ENCODE results near the gene TOMM7.
A peak's percentile ranks its signal among the peaks of the same experiment; 100 is the strongest.

The TOMM7 gene

DNA sequence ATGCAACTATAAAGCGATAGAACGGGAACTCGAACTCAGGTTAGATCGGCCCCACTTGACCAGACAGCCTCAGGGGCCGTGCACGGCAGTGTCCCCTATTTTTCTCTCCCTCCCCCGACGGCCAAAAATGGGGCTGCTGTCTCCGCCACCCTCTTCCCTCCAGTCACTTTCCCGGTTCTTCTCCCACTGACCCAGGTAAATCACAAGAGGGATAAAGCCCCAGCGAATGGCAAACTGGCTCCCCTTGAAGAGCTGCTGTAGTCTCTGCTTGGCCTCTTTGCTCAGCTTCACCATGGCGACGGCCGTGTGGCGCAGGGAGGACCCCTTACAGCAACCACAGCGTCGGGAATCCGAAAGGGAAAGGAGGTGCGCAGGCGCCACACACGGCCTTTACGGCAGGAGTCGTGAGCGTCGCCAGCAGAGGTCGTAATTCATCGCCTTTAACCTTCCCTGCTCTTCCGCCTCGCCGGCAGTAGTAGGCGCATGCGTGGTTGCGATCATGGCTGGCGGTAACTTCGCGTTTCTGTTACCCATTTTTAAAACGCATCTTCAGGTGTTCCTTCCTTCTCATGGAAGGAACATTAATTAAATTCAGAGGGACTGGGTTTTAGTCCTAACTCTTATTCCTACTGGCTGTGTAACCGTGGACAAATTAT, at the start of gene TOMM7:
TSS of gene TOMM7 (minus strand) at position 364 of the 656 bp plus-strand sequence. CDS start at position 294, 70 bp downstream.
- peaks cover 46% of the 10 kb centered on the region for H3K79me2 ChIP-seq (ENCODE audit: control insufficient read depth, insufficient read depth, low read length, unreplicated experiment)

DNA sequence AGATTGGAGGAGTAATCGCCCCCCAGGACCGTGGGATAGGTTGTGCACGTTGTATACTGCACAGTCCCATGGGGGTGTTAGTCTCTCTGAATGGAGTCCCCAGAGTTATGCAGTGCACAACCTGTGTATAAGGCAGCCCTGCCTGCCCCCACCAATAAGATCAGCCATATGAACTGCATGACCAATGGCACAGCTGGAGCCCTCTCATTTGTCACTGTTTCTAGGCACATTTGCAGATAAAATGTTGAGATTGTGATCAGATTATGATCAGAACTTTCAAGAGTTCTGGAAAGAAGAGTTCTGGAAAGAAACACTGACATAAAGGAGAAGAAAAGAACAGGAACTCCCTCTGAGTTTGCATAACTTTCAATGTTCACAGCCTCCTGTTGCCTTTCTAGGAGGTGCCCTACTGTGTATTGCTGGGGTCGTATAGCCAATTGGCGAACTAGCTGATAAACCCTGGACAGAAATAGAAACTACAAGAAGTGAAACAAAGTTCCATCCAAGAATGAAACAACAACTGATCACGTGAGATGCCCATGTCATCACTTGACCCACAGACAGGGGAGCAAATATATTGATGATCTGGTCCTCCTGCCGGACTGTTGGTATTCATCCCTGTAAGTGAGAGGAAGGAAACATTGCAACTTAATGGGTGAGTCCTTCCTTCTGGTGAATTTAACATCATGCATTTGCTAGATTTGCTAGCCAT, 49.6 kb upstream of the TOMM7 start:
- Histone ChIP-seq H3K4me1 (ENCODE audit: control insufficient read depth, insufficient read depth, low read length, unreplicated experiment) (peaks cover 5% of the 10 kb centered on the region), H3K36me3 (ENCODE audit: insufficient read depth, low read length) (no peaks in the 10 kb centered on the region), H2AFZ (ENCODE audit: low read length, unreplicated experiment) (no peak overlapping the region), H3K27me3 (ENCODE audit: insufficient read depth, low read length) (no peaks in the 10 kb centered on the region), H3K79me2 (ENCODE audit: control insufficient read depth, insufficient read depth, low read length, unreplicated experiment) (no peaks in the 10 kb centered on the region), H3K27ac (ENCODE audit: low read depth, low read length) (no peak overlapping the region), H3K4me3 (ENCODE audit: low read depth, low read length) (no peak overlapping the region)

More for the DNA sequence above, at the start of gene TOMM7:
- Histone ChIP-seq H3K4me3 (ENCODE audit: low read depth, low read length) (peak within 1 kb of the TSS; percentile 91), H3K36me3 (ENCODE audit: insufficient read depth, low read length) (no peaks in the 10 kb centered on the region), H3K27me3 (ENCODE audit: insufficient read depth, low read length) (no peaks in the 10 kb centered on the region), H3K4me1 (ENCODE audit: control insufficient read depth, insufficient read depth, low read length, unreplicated experiment) (peaks cover 10% of the 10 kb centered on the region), H3K27ac (ENCODE audit: low read depth, low read length) (peak within 1 kb of the TSS; percentile 58), H2AFZ (ENCODE audit: low read length, unreplicated experiment) (peak within 1 kb of the TSS; percentile 89)

DNA sequence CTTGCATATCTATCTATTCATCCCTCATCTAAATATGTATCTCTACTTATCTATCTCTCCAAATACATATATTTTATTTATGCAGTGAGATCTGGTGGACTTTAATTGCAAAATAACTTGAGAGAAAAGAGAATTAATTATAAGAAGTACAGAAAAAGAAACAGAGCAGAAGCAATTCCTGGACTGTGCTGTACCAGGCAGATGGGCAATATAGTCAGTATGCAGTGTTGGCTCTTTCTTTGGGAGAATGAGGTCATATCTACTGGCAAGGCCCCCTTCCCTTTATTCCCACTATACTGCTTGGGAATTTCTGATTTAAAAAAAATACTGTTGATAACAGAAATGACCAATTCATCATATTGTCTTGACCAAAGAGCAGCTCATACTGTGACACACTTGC, 49.0 kb upstream of the TOMM7 start:
- Histone ChIP-seq H3K4me3 (ENCODE audit: low read depth, low read length) (no peak overlapping the region), H3K79me2 (ENCODE audit: control insufficient read depth, insufficient read depth, low read length, unreplicated experiment) (no peaks in the 10 kb centered on the region), H3K27me3 (ENCODE audit: insufficient read depth, low read length) (no peaks in the 10 kb centered on the region), H3K4me1 (ENCODE audit: control insufficient read depth, insufficient read depth, low read length, unreplicated experiment) (peaks cover 9% of the 10 kb centered on the region), H3K27ac (ENCODE audit: low read depth, low read length) (no peak overlapping the region), H2AFZ (ENCODE audit: low read length, unreplicated experiment) (no peak overlapping the region), H3K36me3 (ENCODE audit: insufficient read depth, low read length) (no peaks in the 10 kb centered on the region)

DNA sequence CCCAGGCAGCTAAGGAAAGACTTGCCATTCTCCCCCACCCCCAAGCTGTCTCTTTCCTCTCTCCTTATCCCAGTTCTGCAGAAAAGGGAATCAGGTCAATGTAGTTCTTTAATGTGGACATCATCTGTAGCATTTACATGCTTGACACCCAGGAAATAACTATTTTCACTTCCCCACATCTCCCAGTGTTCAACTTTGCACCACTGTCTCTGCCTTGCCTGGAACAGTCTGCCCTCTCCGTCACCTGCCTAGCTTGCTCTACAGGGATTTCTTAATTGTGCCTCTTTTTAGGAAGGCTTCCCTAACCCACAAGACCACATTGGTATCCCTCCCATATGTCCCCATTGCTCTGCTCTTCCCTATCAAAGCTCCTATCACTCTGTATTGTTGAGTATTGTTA, 45.9 kb upstream of the TOMM7 start:
- H3K4me1 ChIP-seq (ENCODE audit: control insufficient read depth, insufficient read depth, low read length, unreplicated experiment), result peaks cover 31% of the 10 kb centered on the region
- H3K27ac ChIP-seq (ENCODE audit: low read depth, low read length), result no peak overlapping the region
- no peak overlapping the region for H3K4me3 ChIP-seq (ENCODE audit: low read depth, low read length)
- H3K27me3 ChIP-seq (ENCODE audit: insufficient read depth, low read length), result no peaks in the 10 kb centered on the region
- H2AFZ ChIP-seq (ENCODE audit: low read length, unreplicated experiment), result no peak overlapping the region
- no peaks in the 10 kb centered on the region for H3K36me3 ChIP-seq (ENCODE audit: insufficient read depth, low read length)
- H3K79me2 ChIP-seq (ENCODE audit: control insufficient read depth, insufficient read depth, low read length, unreplicated experiment), result no peaks in the 10 kb centered on the region

DNA sequence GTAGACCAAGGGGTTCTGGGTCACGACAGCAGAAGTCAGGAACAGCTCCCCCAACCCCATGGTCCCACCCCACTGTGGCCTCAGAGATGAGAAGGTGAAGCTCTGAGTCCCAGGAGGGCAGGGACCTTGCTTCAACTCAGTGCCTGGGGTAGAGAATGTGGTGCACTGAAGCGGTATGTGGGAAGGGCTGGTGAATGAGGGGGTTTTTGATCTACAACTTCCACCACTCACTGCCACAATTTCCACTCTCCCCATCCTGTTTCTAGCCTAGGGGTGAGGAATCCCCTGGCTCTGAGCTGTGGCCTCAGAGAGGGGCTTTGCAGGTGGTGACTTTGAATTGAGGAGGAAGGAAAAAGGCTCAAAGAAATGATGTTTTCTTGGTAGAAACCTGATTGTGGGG, 44.9 kb upstream of the TOMM7 start:
- Histone ChIP-seq H3K4me3 (ENCODE audit: low read depth, low read length) (no peak overlapping the region), H3K36me3 (ENCODE audit: insufficient read depth, low read length) (no peaks in the 10 kb centered on the region), H3K27ac (ENCODE audit: low read depth, low read length) (peak overlapping the region; percentile 54), H2AFZ (ENCODE audit: low read length, unreplicated experiment) (no peak overlapping the region), H3K79me2 (ENCODE audit: control insufficient read depth, insufficient read depth, low read length, unreplicated experiment) (no peaks in the 10 kb centered on the region), H3K27me3 (ENCODE audit: insufficient read depth, low read length) (no peaks in the 10 kb centered on the region), H3K4me1 (ENCODE audit: control insufficient read depth, insufficient read depth, low read length, unreplicated experiment) (peaks cover 31% of the 10 kb centered on the region)

DNA sequence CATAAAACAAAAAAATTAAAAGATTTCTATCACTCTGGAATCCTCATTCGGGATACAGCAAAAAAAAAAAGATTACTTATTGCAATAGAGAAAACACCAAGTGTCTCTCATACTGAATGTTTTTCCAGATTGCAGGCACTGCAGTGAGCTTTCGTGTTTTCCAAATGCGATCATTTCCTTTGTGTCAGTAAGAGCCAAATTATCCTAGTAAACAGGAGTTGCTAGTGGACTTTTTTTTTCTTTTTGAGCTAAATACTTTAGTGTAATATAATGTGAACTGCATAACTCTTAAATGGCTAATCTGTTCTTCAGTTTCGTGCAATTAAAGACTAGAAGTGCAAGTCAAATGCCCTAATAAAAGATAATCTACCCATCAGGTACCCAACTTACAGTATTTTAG, 44.4 kb upstream of the TOMM7 start:
- Histone ChIP-seq H3K36me3 (ENCODE audit: insufficient read depth, low read length) (no peaks in the 10 kb centered on the region), H3K27me3 (ENCODE audit: insufficient read depth, low read length) (no peaks in the 10 kb centered on the region), H2AFZ (ENCODE audit: low read length, unreplicated experiment) (no peak overlapping the region), H3K4me1 (ENCODE audit: control insufficient read depth, insufficient read depth, low read length, unreplicated experiment) (peaks cover 31% of the 10 kb centered on the region), H3K27ac (ENCODE audit: low read depth, low read length) (peak overlapping the region; percentile 54), H3K4me3 (ENCODE audit: low read depth, low read length) (no peak overlapping the region), H3K79me2 (ENCODE audit: control insufficient read depth, insufficient read depth, low read length, unreplicated experiment) (no peaks in the 10 kb centered on the region)

DNA sequence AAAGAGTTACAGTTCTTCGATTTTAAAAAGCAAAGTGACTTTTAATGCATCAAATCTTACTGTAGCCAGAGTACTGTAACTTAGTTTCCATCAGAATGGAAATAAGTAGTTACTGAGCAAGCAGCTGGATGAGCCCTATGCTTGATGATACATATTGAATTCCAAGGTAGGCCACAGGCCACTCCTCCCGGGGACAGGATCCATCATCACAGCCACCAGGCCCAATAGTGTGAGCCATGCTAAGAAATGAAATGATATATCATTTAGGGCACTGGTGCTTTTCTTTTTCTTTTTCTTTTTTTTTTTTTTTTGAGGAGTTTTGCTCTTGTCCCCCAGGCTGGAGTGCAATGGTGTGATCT, 42.9 kb upstream of the TOMM7 start:
- H3K36me3 ChIP-seq (ENCODE audit: insufficient read depth, low read length), result no peaks in the 10 kb centered on the region
- peak overlapping the region; percentile 71 for H3K27ac ChIP-seq (ENCODE audit: low read depth, low read length)
- no peak overlapping the region for H3K4me3 ChIP-seq (ENCODE audit: low read depth, low read length)
- H3K27me3 ChIP-seq (ENCODE audit: insufficient read depth, low read length), result no peaks in the 10 kb centered on the region
- H3K4me1 ChIP-seq (ENCODE audit: control insufficient read depth, insufficient read depth, low read length, unreplicated experiment), result peaks cover 35% of the 10 kb centered on the region
- no peaks in the 10 kb centered on the region for H3K79me2 ChIP-seq (ENCODE audit: control insufficient read depth, insufficient read depth, low read length, unreplicated experiment)
- no peak overlapping the region for H2AFZ ChIP-seq (ENCODE audit: low read length, unreplicated experiment)

DNA sequence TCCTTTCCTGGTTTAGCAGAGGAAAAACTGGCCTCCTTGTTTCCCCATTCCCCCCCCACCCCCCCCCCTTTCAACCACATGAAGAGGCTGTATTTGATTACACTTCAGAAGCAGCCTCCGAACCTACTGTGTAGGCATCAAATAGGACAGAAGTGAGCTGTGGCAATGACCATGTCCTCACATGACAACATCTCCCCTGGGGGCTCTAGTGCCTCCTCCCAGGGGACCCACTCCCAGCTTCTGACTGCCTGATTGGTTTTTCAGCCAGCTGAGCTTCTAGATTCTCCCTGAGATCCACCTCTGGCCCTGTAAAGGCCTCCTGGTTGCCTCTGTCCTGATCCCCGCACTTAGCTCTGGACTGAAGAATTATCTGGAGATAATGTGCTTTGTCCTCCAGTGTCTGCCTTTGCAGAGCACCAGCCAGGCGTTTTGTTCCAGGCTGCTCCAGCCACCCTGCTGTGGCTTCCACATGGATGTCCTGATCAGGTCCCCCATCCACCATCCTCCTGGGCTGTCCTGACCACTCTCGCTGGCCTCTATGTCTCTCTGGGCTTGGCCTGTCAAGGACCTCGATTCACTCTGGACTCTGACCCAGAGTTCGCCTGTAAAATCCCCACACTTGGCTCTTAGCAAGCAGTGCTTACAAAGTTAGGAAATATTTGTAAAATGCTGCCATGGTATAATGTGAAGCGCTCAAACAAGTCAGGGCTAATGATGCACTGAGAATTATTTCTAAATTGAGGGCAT, 42.4 kb upstream of the TOMM7 start:
- Histone ChIP-seq H2AFZ (ENCODE audit: low read length, unreplicated experiment) (no peak overlapping the region), H3K27ac (ENCODE audit: low read depth, low read length) (peak overlapping the region; percentile 71), H3K4me1 (ENCODE audit: control insufficient read depth, insufficient read depth, low read length, unreplicated experiment) (peaks cover 40% of the 10 kb centered on the region), H3K4me3 (ENCODE audit: low read depth, low read length) (no peak overlapping the region), H3K27me3 (ENCODE audit: insufficient read depth, low read length) (no peaks in the 10 kb centered on the region), H3K79me2 (ENCODE audit: control insufficient read depth, insufficient read depth, low read length, unreplicated experiment) (no peaks in the 10 kb centered on the region), H3K36me3 (ENCODE audit: insufficient read depth, low read length) (no peaks in the 10 kb centered on the region)

DNA sequence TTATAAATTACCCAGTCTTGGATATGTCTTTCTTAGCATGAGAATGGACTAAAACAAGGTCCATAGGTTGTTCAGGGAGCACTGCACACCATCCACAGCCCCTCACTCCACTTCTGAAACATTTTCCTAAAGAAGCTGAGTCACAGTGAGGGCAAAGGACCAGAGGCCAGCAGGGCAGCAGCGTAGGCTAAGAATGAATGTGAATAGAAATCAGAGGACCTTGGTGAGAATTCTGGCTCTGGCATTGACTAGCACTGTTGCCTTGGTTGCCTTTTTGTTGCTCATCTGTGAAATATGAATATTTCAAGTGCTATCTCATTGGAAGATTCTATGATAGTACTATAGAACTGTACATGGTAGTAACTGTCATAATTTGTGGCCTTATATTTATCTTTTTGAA, 41.7 kb upstream of the TOMM7 start:
- no peak overlapping the region for H2AFZ ChIP-seq (ENCODE audit: low read length, unreplicated experiment)
- H3K27me3 ChIP-seq (ENCODE audit: insufficient read depth, low read length), result no peaks in the 10 kb centered on the region
- no peak overlapping the region for H3K4me3 ChIP-seq (ENCODE audit: low read depth, low read length)
- peak overlapping the region; percentile 71 for H3K27ac ChIP-seq (ENCODE audit: low read depth, low read length)
- H3K36me3 ChIP-seq (ENCODE audit: insufficient read depth, low read length), result peaks cover 2% of the 10 kb centered on the region; the same call in 1 of the 2 replicates
- no peaks in the 10 kb centered on the region for H3K79me2 ChIP-seq (ENCODE audit: control insufficient read depth, insufficient read depth, low read length, unreplicated experiment)
- H3K4me1 ChIP-seq (ENCODE audit: control insufficient read depth, insufficient read depth, low read length, unreplicated experiment), result peaks cover 48% of the 10 kb centered on the region

DNA sequence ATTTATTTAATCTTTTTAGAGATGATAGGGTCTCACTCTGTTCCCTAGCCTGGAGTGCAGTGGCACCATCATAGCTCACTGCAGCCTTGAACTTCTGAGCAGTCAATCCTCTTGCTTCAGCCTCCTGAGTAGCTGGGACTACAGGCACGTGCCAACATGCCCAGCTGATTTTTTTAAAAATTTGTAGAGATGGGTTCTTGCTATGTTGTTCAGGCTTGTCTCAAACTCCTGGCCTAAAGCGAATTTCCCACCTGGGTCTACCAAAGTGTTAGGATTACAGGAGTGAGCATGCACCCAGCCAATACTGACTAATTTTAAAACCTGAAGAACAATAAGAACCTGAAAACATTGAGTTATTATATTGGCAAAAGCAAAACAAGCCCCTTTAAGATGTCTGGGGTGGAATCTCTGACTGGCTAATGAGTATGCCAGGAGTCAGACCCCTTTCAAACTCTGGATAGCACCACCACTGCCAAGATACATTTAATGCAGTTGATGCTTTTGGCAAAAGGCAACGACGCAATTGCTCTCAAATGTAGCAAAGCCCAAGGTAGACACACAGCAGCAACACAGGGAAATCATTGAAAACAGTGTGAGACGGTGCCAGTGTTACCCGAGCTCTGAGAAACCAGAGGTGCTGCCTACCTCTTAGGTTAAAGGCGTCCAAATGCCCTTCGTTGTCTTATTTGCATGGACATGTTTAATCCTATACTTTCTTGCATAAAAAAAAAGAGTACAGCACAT, 40.7 kb upstream of the TOMM7 start:
- Histone ChIP-seq H3K4me1 (ENCODE audit: control insufficient read depth, insufficient read depth, low read length, unreplicated experiment) (peaks cover 57% of the 10 kb centered on the region), H3K4me3 (ENCODE audit: low read depth, low read length) (no peak overlapping the region), H3K27me3 (ENCODE audit: insufficient read depth, low read length) (no peaks in the 10 kb centered on the region), H3K36me3 (ENCODE audit: insufficient read depth, low read length) (peaks cover 3% of the 10 kb centered on the region; the same call in 1 of the 2 replicates), H2AFZ (ENCODE audit: low read length, unreplicated experiment) (no peak overlapping the region), H3K79me2 (ENCODE audit: control insufficient read depth, insufficient read depth, low read length, unreplicated experiment) (no peaks in the 10 kb centered on the region), H3K27ac (ENCODE audit: low read depth, low read length) (peak overlapping the region; percentile 71)
